Left cardiac atrium (tissue), 4 donors: ENCODE measurements around the gene GPC2. TPM values are rescaled to one million over a fixed set of nuclear protein-coding genes. Genes with fewer than 3 reads are reported as not detected.
A peak's percentile ranks its signal among the peaks of the same experiment; 100 is the strongest.
"Not testable (repeated sequence)": the region's sequence is repeated elsewhere in the genome, so short reads cannot be mapped to it uniquely, and the experiment has no call there.

Experiments used
- ATAC-seq, 2 donors: fragments of 200-7000 bp; cut with Tn5 transposase; one replicate each; pipeline ENCODE4 v1.9.1; 2020; ENCODE audit warnings: mild to moderate bottlenecking in 2 of 2, moderate library complexity in 2 of 2
- DNase-seq: peaks from one replicate; pipeline ENCODE4 v3.0.0-alpha.2; 2020
- intact Hi-C, 2 donors: fragments of 100-400 bp; cut with DNase I; formaldehyde crosslinking; loops; one replicate each; pipeline versions ENCODE4 v1.14.1 to v1.15.1; 2022 to 2023
- microRNA-seq, 2 donors: library from miRNA; unstranded; fragments of <30 nt; microRNA quantifications; one replicate each; pipeline ENCODE4 v1.2.0, GENCODE V29; 2020
- total RNA-seq, 2 donors: library from RNA; stranded (reverse); fragmentation: NEBNext Ultra II Directional; extraction: Animal tissue kit (Norgen Biotek cat#: 25700); gene quantifications; one replicate each; pipeline ENCODE4 v1.2.1, GENCODE V29; 2021
- donor health status: DM: no; HTN: yes; CAD: no.
- donor health status: DM: no; HTN: yes; CAD: no; lungs with severe emphysema.
- donor health status: DM: yes; HTN: yes; CAD: no.
- donor health status: Dilated cardiomyopathy.

The GPC2 gene
- total RNA-seq, 2 donors from 2014 or later, result 0.58 to 0.85 TPM

DNA sequence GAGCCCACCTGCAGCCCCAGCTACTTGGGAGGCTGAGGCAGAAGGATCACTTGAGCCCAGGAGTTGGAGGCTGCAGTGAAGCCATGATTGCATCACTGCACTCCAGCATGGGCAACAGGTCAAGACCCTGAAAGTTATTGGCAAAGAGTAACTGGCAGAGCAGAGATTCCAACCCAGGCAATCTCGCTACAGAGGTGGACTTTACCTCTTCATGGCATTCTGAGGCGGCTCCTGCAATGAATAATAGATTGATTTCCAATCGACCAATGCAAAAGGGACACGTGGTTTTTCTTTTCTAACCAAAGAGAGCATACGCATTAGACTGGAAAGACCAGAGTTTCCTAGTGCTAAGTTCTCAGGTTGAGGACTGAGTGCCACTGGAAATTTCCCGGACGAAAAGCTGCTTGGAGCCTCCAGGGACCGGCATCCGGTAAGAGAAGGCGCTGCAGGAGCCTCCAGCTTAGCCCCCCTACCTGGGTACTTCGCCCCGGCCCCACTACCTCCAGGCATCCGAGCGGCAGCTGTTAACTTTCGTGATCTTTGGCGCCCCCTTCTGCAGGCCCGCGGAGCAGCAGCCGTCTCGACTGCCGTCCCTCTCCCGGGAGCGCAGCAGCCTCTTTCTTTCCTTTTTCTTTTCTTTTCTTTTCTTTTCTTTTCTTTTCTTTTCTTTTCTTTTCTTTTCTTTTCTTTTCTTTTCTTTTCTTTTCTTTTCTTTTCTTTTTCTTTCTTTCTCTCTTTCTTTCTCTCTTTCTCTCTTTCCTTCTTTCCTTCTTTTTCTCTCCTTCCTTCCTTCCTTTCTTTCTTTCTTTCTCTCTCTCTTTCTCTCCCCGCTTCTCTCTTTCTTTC is 46.4 kb downstream of the GPC2 start:
- ATAC-seq (no peak), DNase-seq (peak; percentile 80)
- intact Hi-C loops, result loop anchor here (5.0 to 10.0 kb wide), 4 partner anchors 81 to 139 kb away; partner anchors contain the start of gene PVRIG (in 1 of the 2)

DNA sequence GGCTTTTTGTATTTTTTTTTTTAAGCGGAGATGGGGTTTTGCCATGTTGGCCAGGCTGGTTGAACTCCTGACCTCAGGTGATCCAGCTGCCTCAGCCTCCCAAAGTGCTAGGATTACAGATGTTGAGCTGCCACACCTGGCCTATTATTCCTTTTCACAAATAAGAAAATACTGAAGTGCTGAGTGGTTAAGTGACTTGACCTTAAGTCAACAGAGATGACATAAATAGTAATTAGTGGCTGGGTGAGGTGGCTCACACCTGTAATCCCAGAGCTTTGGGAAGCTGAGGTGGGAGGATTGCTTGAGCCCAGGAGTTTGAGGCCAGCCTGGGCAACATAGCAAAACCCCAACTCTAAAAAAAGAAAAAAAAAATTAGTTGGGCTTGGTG is 47.0 kb downstream of the GPC2 start:
- ATAC-seq, DNase-seq: not testable (repeated sequence)
- intact Hi-C loops, result loop anchor here (5.0 to 10.0 kb wide), 4 partner anchors 82 to 138 kb away; partner anchors contain the start of gene PVRIG (in 1 of the 2)

DNA sequence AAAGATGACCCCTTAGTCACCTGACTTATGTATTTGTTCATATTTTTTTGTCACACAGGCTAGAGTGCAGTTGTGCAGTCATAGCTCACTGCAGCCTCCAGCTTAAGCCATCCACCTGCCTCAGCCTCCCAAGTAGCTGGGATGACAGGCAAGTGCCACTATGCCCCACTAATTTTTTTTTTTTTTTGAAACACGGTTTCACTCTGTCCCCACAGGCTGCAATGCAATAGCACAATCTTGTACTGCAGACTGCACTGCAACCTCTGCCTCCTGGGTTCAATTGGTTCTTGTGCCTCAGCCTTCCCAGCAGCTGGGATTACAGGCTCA is 48.6 kb downstream of the GPC2 start:
- no peak for ATAC-seq
- DNase-seq, result no peak
- intact Hi-C loops, result no loop called here

DNA sequence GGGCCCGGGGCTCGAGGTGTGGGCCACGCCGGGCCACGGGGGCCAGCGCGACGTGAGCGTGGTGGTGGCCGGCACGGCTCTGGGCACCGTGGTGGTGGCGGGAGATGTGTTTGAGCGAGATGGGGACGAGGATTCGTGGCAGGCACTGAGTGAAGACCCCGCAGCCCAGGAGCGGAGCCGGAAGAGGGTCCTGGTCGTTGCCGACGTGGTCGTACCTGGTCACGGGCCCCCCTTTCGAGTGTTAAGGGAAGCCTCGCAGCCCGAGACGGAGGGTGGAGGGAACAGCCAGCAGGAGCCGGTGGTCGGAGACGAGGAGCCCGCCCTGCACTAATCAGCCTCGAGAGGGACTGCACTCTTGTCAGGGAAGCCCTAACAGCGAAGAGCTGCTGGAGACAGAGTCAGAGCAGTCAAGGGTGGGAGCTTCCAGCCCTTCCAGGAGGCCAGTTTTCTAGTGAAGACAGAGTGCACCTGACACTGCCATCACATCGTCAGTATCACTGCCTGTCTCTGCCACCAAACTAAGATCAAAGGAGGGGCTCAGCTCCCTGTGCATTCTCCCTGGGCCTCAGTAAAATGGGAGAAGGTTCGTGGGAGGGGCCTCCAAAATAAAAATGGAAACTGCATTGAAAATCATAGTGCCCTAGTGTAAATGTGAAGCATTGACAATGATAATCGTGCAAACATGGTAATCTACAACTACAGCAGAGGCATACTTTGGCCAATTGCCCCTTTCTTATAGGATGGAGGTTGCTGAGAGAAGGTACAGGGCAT is 49.1 kb downstream of the GPC2 start:
- intact Hi-C loops, result no loop called here
- peak; percentile 7 to 12 for ATAC-seq
- DNase-seq, result no peak

DNA sequence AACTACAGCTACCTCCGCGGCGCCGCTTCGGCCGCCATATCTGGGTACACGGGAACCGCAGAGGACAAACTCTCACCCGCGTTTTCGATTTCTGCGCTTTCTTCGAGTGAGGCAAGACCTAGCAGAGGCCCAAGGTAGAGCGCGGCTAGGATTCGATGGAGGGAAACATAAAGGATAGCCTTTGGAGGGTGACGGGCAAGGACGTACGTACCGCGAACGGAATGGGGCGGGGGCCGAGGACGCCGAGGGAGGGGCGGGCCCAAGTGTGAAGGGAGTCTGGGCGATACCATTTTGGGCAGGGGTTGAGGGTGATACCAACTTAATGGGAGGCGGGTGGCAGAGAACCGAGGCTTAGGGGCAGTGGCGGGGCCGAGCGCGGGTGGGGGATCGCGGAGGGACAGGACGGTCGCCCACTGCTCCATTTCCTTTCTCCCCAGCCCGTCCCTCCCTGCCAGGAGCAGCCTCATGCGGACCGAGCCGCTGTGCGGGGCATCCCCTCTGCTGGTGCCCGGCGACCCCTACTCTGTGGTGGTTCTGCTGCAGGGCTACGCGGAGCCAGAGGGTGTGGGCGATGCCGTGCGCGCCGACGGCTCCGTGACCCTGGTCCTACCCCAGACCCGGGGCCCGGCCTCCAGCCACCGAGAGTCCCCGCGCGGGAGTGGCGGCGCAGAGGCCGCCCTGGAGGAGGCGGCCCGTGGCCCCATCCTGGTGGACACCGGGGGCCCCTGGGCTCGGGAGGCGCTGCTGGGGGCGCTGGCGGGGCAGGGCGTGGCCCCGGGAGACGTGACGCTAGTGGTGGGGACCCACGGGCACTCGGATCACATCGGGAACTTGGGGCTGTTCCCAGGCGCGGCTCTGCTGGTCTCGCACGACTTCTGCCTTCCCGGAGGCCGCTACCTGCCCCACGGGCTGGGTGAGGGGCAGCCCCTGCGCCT is 50.0 kb downstream of the GPC2 start, which contains the start of gene MBLAC1:
Gene MBLAC1 (plus strand): TSS at position 37 of the 935 bp plus-strand sequence. CDS start 429 bp downstream, at position 466.
- intact Hi-C loops, result no loop called here
- peak; percentile 95 to 96 for ATAC-seq

DNA sequence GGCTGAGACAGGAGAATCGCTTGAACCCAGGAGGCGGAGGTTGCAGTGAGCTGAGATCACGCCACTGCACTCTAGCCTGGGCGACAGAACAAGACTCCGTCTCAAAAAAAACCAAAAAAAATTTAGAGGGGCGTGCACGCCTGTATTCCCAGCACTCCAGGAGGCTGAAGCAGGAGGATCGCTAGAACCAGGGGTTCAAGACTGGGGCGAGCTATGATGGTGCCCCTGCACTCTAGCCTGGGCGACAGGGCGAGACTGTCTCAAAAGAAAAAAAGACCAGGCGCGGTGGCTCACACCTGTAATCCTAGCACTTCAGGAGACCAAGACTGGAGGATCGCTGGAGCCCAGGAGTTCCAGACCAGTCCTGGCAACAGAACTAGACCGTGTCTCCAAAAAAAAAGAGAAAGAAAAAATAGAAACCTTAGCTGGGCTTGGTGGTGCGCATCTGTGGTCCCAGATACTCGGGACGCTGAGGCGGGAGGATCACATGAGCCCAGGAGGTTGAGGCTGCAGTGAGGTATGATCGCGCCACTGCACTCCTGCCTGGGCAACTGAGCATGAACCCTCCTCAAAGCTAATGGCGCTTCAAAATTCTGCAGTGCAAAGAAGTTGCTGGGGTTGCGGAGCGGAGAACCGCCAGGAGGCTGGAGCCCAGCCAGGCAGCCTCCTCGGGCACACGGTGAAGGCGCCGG is 50.8 kb downstream of the GPC2 start:
- intact Hi-C loops, result no loop called here
- DNase-seq, result no peak
- peak in 1 of 2 donors; percentile 38 for ATAC-seq

More for the DNA sequence above, 50.0 kb downstream of the GPC2 start, which contains the start of gene MBLAC1:
- peak; percentile 92 for DNase-seq

DNA sequence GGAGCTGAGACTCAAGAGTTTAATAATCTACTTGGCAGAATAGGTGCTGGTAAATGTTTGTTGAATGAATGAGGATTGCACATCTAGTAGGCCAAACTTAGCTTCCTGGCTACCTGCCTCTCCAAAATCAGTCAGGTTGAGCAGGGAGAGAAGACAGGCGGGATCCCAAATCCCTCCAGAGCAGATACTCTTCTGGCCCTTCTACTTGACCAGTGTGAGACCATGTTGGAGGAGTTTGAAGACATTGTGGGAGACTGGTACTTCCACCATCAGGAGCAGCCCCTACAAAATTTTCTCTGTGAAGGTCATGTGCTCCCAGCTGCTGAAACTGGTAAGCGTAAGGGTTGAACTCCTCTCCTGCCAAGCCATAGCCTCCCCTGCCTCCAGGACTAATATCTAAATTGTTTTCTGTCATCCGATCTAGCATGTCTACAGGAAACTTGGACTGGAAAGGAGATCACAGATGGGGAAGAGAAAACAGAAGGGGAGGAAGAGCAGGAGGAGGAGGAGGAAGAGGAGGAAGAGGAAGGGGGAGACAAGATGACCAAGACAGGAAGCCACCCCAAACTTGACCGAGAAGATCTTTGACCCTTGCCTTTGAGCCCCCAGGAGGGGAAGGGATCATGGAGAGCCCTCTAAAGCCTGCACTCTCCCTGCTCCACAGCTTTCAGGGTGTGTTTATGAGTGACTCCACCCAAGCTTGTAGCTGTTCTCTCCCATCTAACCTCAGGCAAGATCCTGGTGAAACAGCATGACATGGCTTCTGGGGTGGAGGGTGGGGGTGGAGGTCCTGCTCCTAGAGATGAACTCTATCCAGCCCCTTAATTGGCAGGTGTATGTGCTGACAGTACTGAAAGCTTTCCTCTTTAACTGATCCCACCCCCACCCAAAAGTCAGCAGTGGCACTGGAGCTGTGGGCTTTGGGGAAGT is 52.6 kb downstream of the GPC2 start:
- ATAC-seq (no peak), DNase-seq (no peak)
- intact Hi-C loops, result no loop called here

DNA sequence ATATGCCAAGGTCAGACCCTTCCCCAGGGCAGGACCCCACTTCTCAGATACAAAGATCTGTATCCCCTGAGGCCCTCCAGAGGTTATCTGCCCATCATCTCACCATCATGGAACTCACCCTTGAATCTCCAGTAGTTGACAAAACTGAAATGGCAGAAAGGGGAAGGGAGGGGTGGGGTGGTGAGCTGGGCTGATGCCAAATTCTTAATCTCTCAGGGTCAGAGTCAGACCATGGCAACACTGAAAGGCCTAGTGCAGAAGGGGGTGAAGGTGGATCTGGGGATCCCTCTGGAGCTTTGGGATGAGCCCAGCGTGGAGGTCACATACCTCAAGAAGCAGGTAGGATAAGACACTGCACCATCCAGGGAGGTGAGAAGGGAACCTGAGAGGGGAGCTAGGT is 54.6 kb downstream of the GPC2 start:
- intact Hi-C loops, result no loop called here
- ATAC-seq (no peak), DNase-seq (no peak)

DNA sequence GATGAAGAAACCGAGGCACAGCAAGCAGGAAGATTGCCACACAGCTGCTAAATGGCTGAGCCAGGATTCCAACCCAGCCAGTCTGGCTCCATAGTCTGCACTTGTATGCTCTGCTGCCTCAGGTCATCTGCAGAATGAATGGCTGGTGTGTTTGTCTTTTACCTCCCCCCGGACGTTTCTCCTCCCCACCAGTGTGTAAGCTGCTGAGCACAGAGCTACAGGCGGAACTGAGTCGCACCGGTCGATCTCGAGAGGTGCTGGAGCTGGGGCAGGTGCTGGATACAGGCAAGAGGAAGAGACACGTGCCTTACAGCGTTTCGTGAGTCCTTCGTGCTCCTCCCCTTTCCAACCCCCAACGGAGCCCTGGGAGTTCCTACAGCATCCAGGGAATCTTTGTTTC is 55.1 kb downstream of the GPC2 start:
- intact Hi-C loops, result no loop called here
- ATAC-seq (no peak), DNase-seq (no peak)

DNA sequence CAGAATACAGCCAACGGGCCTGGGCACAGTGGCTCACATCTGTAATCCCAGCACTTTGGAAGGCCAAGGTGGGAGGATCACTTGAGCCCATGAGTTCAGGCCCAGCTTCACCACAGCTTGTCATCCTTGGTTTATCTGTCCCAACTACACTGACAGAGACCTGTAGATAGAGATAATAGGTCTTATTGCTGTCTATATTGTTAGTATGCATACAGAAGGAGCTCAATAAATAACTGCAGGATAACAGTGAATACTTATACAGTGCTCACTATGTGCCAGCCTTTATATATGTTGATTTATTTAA is 56.5 kb downstream of the GPC2 start:
- ATAC-seq, result no peak
- DNase-seq, result no peak
- intact Hi-C loops, result no loop called here

DNA sequence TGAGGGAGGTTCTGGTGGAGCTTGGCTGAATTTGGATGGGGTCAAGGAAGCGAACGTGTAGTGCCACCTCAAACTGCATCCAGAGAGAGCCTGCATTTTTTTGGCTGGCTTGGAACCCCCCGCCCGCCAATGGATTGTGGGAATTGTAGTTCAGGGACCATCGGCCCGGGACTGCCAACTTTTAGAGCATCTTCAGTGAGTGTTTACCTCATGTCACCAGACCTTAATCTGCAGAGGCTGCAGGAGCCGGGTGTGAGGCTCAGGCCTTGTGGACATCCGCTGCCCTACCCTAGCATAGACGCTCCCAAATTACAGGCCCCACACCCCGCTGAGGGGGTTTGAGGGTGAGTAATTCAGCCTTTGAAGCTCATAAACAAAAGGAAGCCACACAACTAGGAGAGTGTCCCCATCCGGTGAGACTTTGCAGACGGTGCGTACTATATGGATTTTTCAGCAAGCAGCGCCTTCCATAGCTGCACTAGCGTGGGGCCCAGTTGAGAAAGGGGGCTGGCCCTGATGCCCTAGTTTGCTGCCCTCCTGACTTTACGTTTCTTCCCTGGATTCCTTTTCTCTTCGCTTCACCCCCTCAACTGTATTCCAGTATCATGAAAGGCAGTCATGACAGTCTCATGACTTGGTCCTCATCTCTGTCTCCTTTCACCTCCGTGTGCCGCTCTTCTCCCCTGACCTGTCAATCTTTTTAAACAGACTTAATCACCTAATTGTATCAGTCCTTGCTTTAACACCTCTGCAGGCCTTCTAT is 57.0 kb downstream of the GPC2 start:
- intact Hi-C loops, result no loop called here
- DNase-seq (peak; percentile 61), ATAC-seq (peak; percentile 75 to 77)

Small RNA genes within 50 kb of the gene (microRNA-seq; reads per million reads assigned to microRNA genes)
- 0 reads per million in 2 donors for gene MIR4658

Other genes with a start within 250 kb of the GPC2 start
- under 1 TPM; 0.37 to 0.59 TPM for gene GJC3, start 247.8 kb downstream of the GPC2 start, total RNA-seq
- gene AZGP1, start 201.3 kb downstream of the GPC2 start, total RNA-seq, result 10 to 100 TPM; 36.2 to 91.1 TPM
- 10 to 100 TPM; 36.7 to 47.0 TPM for gene ZKSCAN1, start 161.8 kb downstream of the GPC2 start, total RNA-seq
- 1 to 10 TPM; 8.4 to 9.1 TPM for gene ZSCAN21, start 127.6 kb downstream of the GPC2 start, total RNA-seq
- 10 to 100 TPM; 14.6 to 17.3 TPM for gene ZNF3, start 95.7 kb downstream of the GPC2 start, total RNA-seq
- gene COPS6, start 88.4 kb downstream of the GPC2 start, total RNA-seq, result 100 to 1,000 TPM in 1 of 2 donors, 10 to 100 TPM in 1; 90.0 to 109 TPM
- gene MCM7, start 76.0 kb downstream of the GPC2 start, total RNA-seq, result 10 to 100 TPM; 17.7 to 31.7 TPM
- gene AP4M1, start 75.7 kb downstream of the GPC2 start, total RNA-seq, result 10 to 100 TPM; 11.1 to 13.2 TPM
- gene TAF6, start 58.0 kb downstream of the GPC2 start, total RNA-seq, result 10 to 100 TPM; 29.1 to 30.6 TPM
- gene CNPY4, start 57.7 kb downstream of the GPC2 start, total RNA-seq, result 10 to 100 TPM in 1 of 2 donors, 1 to 10 TPM in 1; 9.0 to 13.3 TPM
- 1 to 10 TPM; 2.7 TPM for gene MBLAC1, start 50.4 kb downstream of the GPC2 start, total RNA-seq
- gene LAMTOR4, start 28.5 kb downstream of the GPC2 start, total RNA-seq, result 100 to 1,000 TPM; 104 to 113 TPM
- 10 to 100 TPM in 1 of 2 donors, 1 to 10 TPM in 1; 8.3 to 12.2 TPM for gene TRAPPC14, start 18.7 kb downstream of the GPC2 start, total RNA-seq
- 1 to 10 TPM; 2.2 to 3.4 TPM for gene GAL3ST4, start 8.8 kb downstream of the GPC2 start, total RNA-seq
- under 1 TPM in 1 of 2 donors, not detected in 1; 0.68 TPM for gene STAG3, start 537 bp upstream of the GPC2 start, total RNA-seq
- gene PVRIG, start 42.6 kb upstream of the GPC2 start, total RNA-seq, result under 1 TPM in 1 of 2 donors, not detected in 1; 0.94 TPM
- gene SPDYE3, start 130.3 kb upstream of the GPC2 start, total RNA-seq, result not detected
- 10 to 100 TPM; 11.6 to 12.5 TPM for gene PILRB, start 180.7 kb upstream of the GPC2 start, total RNA-seq
- 1 to 10 TPM; 3.7 to 6.5 TPM for gene PILRA, start 196.1 kb upstream of the GPC2 start, total RNA-seq